Osteocyte (in vitro differentiated cells): ENCODE measurements around the gene ANP32D. TPM values are rescaled to one million over a fixed set of nuclear protein-coding genes. Genes with fewer than 3 reads are reported as not detected.
"Not testable (repeated sequence)": the region's sequence is repeated elsewhere in the genome, so short reads cannot be mapped to it uniquely, and the experiment has no call there.

Source experiments
- DNase-seq: peaks from one replicate; pipeline ENCODE4 v3.0.0; 2021; ENCODE audit warnings: mixed read lengths; ENCODE audit not compliant: unreplicated experiment; ENCODE audit errors: extremely low spot score
- H3K27ac Mint-ChIP-seq: one replicate; pipeline ENCODE4 v1.8.0; 2021; ENCODE audit warnings: mild to moderate bottlenecking, mixed read lengths; ENCODE audit not compliant: unreplicated experiment
- H3K27me3 Mint-ChIP-seq: one replicate; pipeline ENCODE4 v1.8.0; 2021; ENCODE audit warnings: mixed read lengths; ENCODE audit not compliant: unreplicated experiment
- H3K36me3 Mint-ChIP-seq: one replicate; pipeline ENCODE4 v1.8.0; 2021; ENCODE audit warnings: mixed read lengths; ENCODE audit not compliant: unreplicated experiment
- H3K4me1 Mint-ChIP-seq: one replicate; pipeline ENCODE4 v1.8.0; 2021; ENCODE audit warnings: mixed read lengths; ENCODE audit not compliant: unreplicated experiment
- H3K4me3 Mint-ChIP-seq: one replicate; pipeline ENCODE4 v1.8.0; 2021; ENCODE audit warnings: mild to moderate bottlenecking, moderate library complexity, mixed read lengths; ENCODE audit not compliant: unreplicated experiment
- H3K9me3 Mint-ChIP-seq: one replicate; pipeline ENCODE4 v1.8.0; 2021; ENCODE audit warnings: mixed read lengths; ENCODE audit not compliant: unreplicated experiment
- total RNA-seq: library from RNA; stranded (reverse); gene quantifications from 2 replicates; pipeline ENCODE4 v1.2.1, GENCODE V29; 2021
- TF ChIP-seq, protein P1 (sequence below): fragments of 200-600 bp; sonication (generic); IDR thresholded peaks from 2 replicates; pipeline ENCODE4 v1.5.0; 2021; ENCODE audit warnings: antibody characterized with exemption, mild to moderate bottlenecking, moderate library complexity

The ANP32D gene
- total RNA-seq, 1 donor from 2014 or later, result not detected

DNA sequence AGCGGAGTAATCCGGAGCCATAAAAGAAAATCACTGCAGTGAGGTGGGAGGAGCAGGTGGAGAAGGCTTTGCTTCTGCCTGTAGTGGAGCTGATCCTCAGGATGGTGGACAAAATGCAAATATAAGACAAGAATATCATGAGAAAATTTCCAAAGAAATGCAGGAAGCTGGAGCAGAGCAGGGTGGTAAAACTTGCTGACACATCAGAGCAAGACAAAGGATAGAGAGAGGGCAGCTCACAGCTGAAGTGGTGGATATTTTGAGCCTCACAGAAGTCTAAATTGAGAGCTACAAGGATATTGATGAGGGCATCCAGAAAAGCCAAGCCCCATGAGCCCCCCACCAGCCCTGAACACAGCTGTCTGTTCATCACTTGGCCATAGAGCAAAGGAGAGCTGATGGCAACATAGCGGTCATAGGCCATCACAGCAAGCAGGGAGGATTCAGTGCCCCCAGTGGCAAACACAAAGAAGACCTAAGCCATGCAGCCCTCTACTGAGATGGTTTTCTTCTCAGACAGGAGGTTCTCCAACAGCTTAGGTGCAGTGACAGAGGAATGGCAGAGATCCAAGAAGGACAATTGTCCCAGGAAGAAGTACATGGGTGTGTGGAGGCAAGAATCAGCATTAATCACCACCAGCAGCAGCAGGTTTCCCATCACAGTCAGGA is 30.0 kb upstream of the ANP32D start:
- Mint-ChIP-seq H3K27me3 (peaks cover 8% of the 10 kb centered on the region), H3K27ac (no peak overlapping the region), H3K9me3 (no peaks in the 10 kb centered on the region), H3K4me1 (no peaks in the 10 kb centered on the region), H3K36me3 (no peaks in the 10 kb centered on the region), H3K4me3 (no peak overlapping the region)
- no peak for DNase-seq
- TF ChIP-seq, protein P1, sequence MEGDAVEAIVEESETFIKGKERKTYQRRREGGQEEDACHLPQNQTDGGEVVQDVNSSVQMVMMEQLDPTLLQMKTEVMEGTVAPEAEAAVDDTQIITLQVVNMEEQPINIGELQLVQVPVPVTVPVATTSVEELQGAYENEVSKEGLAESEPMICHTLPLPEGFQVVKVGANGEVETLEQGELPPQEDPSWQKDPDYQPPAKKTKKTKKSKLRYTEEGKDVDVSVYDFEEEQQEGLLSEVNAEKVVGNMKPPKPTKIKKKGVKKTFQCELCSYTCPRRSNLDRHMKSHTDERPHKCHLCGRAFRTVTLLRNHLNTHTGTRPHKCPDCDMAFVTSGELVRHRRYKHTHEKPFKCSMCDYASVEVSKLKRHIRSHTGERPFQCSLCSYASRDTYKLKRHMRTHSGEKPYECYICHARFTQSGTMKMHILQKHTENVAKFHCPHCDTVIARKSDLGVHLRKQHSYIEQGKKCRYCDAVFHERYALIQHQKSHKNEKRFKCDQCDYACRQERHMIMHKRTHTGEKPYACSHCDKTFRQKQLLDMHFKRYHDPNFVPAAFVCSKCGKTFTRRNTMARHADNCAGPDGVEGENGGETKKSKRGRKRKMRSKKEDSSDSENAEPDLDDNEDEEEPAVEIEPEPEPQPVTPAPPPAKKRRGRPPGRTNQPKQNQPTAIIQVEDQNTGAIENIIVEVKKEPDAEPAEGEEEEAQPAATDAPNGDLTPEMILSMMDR, result no peak

DNA sequence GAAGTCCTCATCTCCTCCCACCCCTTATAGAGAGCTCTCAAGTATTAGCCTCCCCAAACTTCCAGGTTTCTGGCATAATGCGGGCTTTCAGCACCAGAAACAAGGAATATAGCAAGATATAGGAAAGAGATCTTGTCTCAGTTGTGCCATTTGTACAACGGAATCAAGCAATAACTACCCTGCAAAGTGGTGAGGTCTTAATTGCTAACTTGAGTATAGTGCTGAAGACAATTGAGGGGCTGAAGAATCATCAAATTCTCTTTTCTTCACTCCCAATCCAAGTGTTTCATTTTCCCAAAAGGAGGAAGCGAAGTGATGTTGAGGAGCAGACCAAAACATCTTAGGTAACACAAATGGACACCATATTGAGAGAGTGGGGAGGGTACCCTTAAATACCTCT is 26.8 kb upstream of the ANP32D start:
- Mint-ChIP-seq H3K27ac (no peak overlapping the region), H3K4me3 (no peak overlapping the region), H3K36me3 (no peaks in the 10 kb centered on the region), H3K27me3 (peaks cover 11% of the 10 kb centered on the region), H3K4me1 (no peaks in the 10 kb centered on the region), H3K9me3 (peaks cover 6% of the 10 kb centered on the region)
- TF ChIP-seq, protein P1, result no peak
- DNase-seq, result no peak

DNA sequence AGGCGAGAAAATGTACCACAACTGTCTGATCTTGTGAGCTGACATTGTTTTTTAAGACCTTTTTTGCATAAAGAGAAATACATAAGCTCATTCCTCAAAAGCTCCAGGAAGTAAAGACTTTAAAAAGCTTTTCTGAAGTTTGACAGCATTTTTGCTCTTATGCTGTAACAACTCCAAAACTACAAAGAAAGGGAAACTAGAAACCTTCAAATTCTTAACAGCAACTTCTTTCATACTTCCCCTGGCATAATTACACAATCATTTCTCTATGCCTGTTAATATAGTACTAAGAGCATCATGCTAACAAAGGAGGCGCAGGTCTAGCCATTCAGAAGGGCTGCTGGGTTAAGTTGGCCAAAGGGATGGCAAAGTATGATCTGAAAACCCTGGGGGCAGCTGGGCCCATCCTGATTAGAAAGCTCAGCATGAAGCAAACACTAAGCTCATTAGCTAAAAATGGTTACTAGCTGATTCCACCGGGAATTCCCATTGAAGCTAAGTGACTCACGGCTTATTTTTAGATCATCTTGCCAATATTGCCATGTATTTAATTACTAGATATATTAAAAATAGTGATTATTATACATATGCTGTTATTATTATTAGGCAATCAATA is 26.1 kb upstream of the ANP32D start:
- no peak for DNase-seq
- TF ChIP-seq, protein P1, result no peak
- Mint-ChIP-seq H3K36me3 (no peaks in the 10 kb centered on the region), H3K4me3 (no peak overlapping the region), H3K27ac (no peak overlapping the region), H3K27me3 (peaks cover 11% of the 10 kb centered on the region), H3K4me1 (no peaks in the 10 kb centered on the region), H3K9me3 (peaks cover 6% of the 10 kb centered on the region)

DNA sequence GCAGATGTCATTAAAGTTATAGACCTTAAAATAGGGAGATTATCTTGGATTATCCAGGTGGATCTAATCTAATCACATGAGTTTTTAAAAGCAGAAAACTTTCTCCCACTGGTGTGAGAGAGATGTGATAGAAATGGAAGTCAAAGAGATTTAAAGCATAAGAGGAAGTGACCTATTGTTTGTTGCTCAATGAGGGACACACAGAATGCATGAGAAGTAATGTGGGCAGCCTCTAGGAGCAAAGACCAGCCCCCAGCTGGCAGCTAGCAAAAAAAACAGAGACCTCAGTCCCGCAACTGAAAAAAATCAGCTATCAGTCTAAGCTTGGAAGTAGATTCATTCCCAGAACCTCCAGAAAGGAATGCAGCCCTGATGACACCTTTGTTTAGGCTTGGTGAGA is 24.6 kb upstream of the ANP32D start:
- TF ChIP-seq, protein P1, result no peak
- no peak overlapping the region for H3K27ac Mint-ChIP-seq
- peaks cover 11% of the 10 kb centered on the region for H3K27me3 Mint-ChIP-seq
- DNase-seq, result no peak
- H3K36me3 Mint-ChIP-seq, result no peaks in the 10 kb centered on the region
- peaks cover 6% of the 10 kb centered on the region for H3K9me3 Mint-ChIP-seq
- no peak overlapping the region for H3K4me3 Mint-ChIP-seq
- H3K4me1 Mint-ChIP-seq, result no peaks in the 10 kb centered on the region

DNA sequence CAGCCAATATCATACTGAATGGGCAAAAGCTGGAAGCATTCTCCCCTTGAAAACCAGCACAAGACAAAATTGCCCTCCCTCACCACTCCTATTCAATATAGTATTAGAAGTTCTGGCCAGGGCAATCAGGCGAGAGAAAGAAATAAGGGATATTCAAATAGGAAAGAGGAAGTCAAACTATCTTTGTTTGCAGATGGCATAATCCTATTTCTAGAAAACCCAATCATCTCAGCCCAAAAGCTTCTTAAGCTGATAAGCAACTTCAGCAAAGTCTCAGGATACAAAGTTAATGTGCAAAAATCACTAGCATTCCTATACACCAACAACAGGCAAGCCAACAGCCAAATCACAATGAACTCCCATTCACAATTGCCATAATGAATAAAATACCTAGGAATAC is 21.0 kb upstream of the ANP32D start:
- Mint-ChIP-seq H3K9me3 (peaks cover 6% of the 10 kb centered on the region), H3K27me3 (peaks cover 3% of the 10 kb centered on the region)

DNA sequence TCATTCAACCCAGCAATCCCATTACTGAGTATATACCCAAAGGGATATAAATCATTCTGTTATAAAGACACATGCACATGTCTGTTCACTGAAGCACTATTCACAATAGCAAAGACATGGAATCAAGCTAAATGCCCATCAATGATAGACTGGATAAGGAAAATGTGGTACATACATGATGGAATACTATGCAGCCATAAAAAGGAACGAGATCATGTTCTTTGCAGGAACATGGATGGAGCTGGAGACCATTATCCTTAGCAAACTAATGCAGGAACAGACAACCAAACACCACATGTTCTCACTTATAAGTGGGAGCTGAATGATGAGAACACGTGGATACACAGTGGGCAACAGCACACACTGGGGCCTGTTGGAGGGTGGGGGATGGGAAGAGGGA is 19.4 kb upstream of the ANP32D start:
- not testable (repeated sequence) for DNase-seq, H3K36me3 Mint-ChIP-seq, H3K4me3 Mint-ChIP-seq, H3K27me3 Mint-ChIP-seq, H3K27ac Mint-ChIP-seq, H3K9me3 Mint-ChIP-seq, H3K4me1 Mint-ChIP-seq

More for the DNA sequence above, 21.0 kb upstream of the ANP32D start:
- Mint-ChIP-seq H3K27ac (no peak overlapping the region), H3K4me3 (no peak overlapping the region), H3K36me3 (no peaks in the 10 kb centered on the region), H3K4me1 (no peaks in the 10 kb centered on the region)
- TF ChIP-seq, protein P1, result no peak
- no peak for DNase-seq
